Left renal cortex interstitium (tissue), 4 donors: Measurements from ENCODE around the gene GREB1. TPM values are rescaled to one million over a fixed set of nuclear protein-coding genes. Genes with fewer than 3 reads are reported as not detected.

Experiments
- DNase-seq, 4 donors: peaks; one replicate each; pipeline ENCODE4 v3.0.0-alpha.2; 2013; ENCODE audit warnings: low read depth in 4 of 4, low spot score in 2 of 4, missing footprints in 1 of 4
- polyA plus RNA-seq, 4 donors: library from polyadenylated mRNA; unstranded; fragments of 120-200 nt; gene quantifications; one replicate each; pipeline ENCODE4 v1.2.1, GENCODE V29; 2013; ENCODE audit not compliant: insufficient read length in 4 of 4

Gene GREB1
- polyA plus RNA-seq, 4 donors: 9.2 to 19.7 (median 13.9) TPM

GRCh38 chr2:11592671-11593574 lies 59.1 kb downstream of the GREB1 start:
- no peak for DNase-seq

DNA sequence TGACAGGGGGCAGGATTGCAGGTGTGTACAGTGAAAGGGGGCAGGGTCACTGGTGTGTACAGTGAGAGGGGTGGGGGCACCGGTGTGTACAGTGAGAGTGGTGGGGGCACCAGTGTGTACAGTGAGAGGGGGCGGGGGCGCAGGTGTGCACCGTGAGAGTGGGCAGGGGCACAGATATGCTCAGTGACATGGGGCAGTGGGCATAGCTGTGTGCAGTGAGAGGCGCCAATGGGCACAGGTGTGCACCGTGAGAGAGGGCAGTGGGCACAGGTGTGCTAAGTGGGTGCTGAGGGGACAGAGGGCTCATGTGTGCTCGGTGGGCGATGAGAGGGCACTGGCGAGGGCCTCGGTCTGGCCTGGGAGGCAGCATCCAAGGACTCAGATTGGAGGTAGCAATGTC lies 63.0 kb downstream of the GREB1 start:
- DNase-seq: no peak

- DNase-seq: no peak
Observed at GRCh38 chr2:11597538-11598225, 63.8 kb downstream of the GREB1 start.

DNA sequence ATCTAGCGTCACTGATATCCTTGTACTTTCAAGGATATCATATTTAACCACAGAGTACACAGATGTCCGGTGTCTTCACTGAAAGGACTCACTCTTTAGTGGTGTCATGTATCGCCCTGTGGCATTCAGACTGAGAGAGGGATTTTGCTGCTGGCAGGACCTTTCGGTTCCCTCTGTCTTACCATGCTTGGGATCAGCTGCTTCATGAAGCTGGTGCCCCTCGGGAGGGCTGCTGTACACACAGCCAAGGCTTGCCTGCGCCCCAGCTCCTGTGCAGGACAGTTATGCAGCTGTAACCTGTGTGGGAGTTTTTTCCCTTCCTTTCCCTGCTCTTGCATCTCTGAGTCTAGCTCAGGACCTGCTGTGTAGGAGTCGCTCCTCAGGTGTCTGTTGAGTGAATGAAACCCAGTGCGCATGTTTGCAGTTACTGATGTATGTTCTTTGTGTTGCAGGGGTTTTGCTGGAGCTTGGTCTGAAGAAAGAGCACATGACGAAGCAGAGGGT lies 64.4 kb downstream of the GREB1 start:
- DNase-seq: peak in 3 of 4 donors; percentile 10 to 21 (median 19)

DNA sequence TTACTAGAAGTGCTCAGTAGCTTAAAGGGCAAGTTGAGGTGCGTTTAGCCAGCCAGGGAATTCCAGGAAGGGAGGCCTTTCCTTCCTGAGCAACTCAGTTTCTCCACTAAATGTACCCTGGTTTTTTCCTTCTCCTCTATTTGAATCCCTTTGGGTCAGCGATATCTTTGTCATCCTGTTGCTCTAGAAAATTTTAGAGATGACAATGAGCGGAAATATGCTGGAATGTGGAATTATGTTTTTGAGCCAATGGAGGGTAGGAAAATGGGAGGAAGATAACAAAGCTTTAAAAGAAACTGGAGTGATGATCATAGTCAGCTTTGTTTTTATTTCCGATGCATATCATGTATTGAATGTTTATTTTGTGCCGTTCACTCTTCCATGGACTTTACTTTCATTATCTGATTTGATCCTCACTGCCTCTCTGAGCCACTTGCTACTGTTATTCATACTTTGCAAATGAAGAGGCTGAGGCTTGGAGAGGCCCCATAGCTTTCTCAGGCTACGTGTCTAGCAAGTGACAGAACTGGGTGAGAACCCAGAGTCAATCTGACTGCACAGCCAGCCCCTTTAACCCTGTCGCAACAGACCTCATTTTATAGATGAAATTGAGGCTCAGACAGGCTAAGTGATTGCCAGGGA lies 68.8 kb downstream of the GREB1 start:
- no peak for DNase-seq

GRCh38 chr2:11610624-11611242 lies 76.9 kb downstream of the GREB1 start:
- DNase-seq: no peak

DNA sequence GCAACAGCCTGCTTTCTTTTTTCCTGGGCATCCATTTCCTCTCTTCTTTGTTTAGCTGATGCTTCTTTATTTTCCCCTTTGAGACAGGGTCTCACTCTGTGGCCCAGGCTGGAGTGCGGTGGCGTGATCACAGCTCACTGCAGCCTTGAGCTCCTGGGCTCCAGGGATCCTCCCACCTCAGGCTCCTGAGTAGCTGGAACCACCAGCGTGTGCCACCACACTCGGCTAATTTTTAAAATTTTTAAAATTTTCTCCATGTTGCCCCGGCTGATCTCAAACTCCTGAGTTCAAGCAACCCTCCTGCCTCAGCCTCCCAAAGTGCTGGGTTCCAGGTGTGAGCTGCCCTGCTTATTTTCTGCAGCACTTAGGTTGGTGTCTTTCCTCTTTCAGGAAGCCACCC lies 77.4 kb downstream of the GREB1 start:
- DNase-seq: no peak

DNA sequence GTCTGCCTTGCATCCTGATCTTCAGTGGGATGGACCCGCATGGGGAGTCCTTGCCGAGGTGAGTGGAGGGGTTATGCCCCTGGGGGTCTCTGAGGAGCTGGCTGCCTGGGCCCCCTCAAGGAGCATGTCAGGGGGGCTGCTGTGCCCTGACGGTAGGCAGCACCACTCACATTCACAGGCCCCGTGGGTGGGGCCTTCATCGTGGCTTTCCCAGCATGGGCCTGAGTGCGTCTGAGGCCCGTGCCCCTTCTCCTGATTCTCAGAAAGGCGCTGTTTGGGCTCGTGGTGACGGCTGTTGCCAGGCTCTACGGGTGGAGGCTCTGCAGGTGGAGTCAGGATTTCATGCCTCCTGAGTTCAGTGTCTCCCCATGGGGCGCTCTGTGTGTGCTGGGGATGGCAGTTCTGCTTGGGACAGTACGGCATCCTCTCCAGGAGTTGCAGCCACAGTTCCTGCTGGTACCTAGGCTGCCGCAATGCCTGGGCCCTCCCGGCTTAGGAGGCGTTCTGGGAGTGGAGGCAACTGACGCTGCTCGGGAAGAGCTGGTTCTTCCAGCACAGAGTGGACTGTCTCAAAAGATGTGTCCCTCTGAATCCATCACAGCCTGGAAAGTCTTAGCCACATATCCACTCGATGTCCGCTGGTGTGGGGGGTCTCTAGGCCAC lies 78.8 kb downstream of the GREB1 start:
- DNase-seq: no peak

DNA sequence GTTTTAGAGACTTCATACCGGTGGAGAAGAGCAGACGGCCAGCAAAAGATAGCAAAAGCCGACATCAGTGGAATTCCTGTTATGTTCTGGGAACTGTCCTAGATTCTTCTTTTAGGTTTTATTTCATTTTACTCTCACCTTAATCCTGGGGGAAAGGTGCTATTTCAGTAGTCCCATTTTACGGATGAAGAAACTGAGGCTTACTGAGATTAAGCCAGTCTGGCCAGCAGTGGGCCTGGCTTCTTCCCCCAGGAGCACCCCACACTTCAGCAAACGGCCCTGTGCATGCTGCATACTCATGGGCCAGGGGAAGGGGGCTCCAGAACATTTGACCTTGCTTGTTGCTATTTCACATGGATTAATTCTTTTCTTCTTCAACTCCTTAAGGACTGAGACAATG lies 79.5 kb downstream of the GREB1 start:
- DNase-seq: no peak

- no peak for DNase-seq
Observed at GRCh38 chr2:11615209-11615608, 81.4 kb downstream of the GREB1 start.

DNA sequence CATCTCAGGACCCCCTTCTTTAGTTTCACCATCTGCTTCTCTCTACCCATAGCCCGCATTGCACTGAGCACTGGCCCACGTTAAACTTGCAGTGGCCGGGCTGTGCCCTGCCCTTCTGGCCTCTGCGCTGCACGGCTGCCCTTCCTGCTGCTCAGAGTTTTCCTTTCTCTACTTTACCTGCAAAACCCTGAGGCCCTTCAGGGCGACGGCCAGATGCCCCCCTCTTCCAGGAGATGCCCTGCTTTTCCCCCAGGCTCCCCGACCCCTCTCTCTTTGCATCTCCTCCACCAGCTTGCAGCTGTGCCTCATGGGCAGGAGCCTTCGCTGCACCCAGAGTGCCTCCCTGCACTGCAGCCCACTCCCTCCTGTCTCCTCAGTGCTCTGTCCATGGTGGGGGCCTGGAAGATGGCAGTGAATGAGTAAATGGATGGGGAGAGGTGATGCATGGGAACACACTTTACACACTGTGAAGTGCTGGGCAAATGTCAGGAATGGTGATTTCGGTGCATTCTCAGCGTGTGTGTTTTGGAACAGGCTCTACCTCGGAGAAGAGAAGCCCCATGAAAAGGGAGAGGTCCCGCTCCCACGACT lies 82.3 kb downstream of the GREB1 start:
- no peak for DNase-seq

DNA sequence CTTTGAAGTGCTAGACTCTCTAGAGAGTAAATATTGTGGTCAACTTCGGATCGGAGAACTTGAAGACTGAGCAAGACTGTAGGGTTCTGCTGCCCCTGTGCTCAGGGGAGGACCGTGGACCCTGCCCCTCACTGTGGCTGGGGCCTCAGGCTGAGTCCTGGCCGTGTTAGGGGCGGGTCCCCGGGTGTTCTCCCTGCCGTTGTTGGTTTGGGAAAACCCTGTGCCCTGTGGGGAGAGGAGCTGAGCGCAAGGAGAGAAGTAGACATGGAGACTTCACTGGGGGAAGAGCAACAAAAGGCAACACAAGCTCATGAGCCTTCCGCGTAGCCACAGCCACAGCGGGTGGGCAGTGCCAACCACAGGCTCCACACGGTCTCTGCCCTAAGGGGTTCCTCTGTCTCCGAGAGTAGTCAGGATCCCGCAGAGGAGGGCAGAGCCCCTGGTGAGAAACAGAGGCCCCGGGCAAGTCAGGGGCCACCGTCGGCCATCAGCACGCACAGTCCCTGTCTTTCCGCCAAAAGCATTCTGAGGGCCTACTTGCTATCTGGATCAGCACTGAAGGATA lies 83.1 kb downstream of the GREB1 start:
- no peak for DNase-seq

DNA sequence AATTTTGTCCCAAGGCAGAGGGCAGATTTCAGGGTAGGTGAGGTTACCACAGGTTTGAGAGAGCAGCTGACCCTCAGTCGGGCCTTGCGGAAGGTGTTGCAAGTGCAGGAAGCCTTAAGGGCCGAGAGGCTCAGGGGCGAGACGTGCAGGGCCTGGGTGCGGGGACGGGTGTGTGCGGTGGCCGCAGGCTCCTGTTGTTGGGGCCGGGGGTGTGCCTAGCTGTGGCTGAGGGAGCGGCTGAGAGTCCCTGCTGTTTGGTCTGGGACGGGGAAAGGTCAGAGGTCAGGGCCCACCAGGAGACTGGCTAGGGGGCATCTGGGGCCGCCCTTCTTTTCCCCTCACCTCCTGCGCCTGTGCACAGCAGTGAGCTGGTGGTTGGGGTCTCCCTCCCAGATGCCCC lies 83.7 kb downstream of the GREB1 start:
- no peak for DNase-seq

DNA sequence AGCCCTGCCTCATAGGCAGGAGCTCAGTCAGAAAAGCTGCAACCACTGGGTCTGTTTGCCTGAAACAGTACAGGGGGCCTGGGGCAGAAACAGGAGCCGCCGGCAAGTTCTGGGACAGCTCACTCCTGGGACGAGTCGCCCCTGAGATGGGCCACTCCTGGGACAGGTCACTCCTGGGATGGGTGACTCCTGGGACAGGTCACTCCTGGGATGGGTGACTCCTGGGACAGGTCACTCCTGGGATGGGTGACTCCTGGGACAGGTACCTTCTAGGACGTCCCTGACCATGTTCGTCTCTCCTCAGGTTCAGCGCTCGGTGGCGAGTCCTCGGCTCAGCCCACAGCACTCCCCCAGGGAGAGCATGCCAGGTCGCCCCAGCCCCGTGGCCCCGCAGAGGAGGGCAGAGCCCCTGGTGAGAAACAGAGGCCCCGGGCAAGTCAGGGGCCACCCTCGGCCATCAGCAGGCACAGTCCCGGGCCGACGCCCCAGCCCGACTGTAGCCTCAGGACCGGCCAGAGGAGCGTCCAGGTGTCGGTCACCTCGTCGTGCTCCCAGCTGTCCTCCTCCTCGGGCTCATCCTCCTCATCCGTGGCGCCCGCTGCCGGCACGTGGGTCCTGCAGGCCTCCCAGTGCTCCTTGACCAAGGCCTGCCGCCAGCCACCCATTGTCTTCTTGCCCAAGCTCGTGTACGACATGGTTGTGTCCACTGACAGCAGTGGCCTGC lies 84.3 kb downstream of the GREB1 start:
- DNase-seq: no peak

DNA sequence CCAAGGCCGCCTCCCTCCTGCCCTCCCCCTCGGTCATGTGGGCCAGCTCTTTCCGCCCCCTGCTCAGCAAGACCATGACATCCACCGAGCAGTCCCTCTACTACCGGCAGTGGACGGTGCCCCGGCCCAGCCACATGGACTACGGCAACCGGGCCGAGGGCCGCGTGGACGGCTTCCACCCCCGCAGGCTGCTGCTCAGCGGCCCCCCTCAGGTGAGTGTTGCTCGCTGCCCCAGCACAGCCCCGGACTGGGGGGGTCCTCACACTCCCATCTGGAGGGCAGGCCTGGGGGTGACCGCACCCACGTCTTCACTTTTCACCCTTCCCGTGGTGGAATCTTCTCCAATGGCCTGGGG lies 84.8 kb downstream of the GREB1 start:
- no peak for DNase-seq

DNA sequence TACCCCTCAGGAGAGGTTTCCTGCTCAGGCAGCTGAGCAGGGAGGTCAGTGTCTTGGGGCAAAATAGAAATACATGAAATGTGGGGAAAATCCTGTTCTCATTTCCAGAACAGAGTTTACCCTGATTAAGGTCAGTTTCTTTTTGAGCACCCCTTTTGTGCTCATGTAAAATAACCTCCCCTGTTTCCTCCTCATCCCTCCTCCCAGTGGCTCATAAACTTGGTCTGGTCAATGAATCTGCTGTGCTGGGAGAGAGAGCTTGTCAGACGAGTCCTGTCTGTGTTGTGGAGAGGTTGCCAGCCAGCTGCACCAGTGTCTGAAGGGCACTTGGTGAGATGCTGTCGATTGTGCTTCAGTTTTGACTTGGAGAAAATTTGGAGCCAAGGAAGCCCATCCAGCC lies 87.6 kb downstream of the GREB1 start:
- no peak for DNase-seq

GRCh38 chr2:11622611-11623010 lies 88.8 kb downstream of the GREB1 start:
- no peak for DNase-seq

DNA sequence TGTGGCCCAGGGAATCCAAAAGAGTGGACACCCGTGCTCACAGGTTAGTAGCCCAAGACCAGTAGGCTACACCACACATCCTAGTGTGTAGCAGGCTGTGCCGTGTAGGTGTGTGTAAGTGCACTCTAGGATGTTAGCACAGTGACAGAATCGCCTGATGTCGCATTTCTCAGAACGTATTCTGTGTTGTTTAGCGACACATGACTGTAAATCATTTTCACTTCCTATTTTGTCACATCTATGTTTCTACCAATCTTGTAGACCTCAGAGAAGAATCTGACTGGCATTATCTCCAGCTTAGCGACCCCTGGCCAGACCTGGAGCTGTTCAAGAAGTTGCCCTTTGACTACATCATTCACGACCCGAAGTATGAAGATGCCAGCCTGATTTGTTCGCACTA lies 91.0 kb downstream of the GREB1 start:
- DNase-seq: no peak

- DNase-seq: no peak
Observed at GRCh38 chr2:11625671-11626070, 91.8 kb downstream of the GREB1 start.
